Esophagus muscularis mucosa (tissue), 4 donors: ENCODE data around the gene PLB1.

Experiments used
- EP300 ChIP-seq: sonication (generic); formaldehyde crosslinking; IDR thresholded peaks from one replicate; pipeline ENCODE4 v1.6.1; 2017; ENCODE audit warnings: antibody characterized with exemption
- POLR2A ChIP-seq: fragments of 450-650 bp; IDR thresholded peaks from one replicate; pipeline ENCODE4 v1.6.1; 2017; ENCODE audit warnings: antibody characterized with exemption, moderate library complexity, mild to moderate bottlenecking, low read depth
- POLR2AphosphoS5 ChIP-seq, 2 donors: sonication (generic); formaldehyde crosslinking; IDR thresholded peaks; one replicate each; pipeline ENCODE4 v1.6.1; 2017; ENCODE audit warnings: antibody characterized with exemption in 2 of 2
- TF ChIP-seq, protein P1 (sequence below), 3 experiments: fragments of 200-600 bp in 2 of 3; fragments of 450-650 bp in 1 of 3; sonication (generic) in 2 of 3; IDR thresholded peaks; one replicate each; pipeline ENCODE4 v1.5.1; 2017 to 2019; ENCODE audit warnings: antibody characterized with exemption in 3 of 3, mild to moderate bottlenecking in 2 of 3, moderate library complexity in 1 of 3

GRCh38 chr2:28578774-28579173 lies 82.9 kb downstream of the PLB1 start:
- TF ChIP-seq, protein P1, sequence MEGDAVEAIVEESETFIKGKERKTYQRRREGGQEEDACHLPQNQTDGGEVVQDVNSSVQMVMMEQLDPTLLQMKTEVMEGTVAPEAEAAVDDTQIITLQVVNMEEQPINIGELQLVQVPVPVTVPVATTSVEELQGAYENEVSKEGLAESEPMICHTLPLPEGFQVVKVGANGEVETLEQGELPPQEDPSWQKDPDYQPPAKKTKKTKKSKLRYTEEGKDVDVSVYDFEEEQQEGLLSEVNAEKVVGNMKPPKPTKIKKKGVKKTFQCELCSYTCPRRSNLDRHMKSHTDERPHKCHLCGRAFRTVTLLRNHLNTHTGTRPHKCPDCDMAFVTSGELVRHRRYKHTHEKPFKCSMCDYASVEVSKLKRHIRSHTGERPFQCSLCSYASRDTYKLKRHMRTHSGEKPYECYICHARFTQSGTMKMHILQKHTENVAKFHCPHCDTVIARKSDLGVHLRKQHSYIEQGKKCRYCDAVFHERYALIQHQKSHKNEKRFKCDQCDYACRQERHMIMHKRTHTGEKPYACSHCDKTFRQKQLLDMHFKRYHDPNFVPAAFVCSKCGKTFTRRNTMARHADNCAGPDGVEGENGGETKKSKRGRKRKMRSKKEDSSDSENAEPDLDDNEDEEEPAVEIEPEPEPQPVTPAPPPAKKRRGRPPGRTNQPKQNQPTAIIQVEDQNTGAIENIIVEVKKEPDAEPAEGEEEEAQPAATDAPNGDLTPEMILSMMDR (IDR thresholded peaks at IDR 0.05): no peak
- TF ChIP-seq POLR2A: no peak
- TF ChIP-seq POLR2AphosphoS5 (IDR thresholded peaks at IDR 0.05): no peak
- no peak for TF ChIP-seq EP300
